NCI-H2107 treated with DMSO at 0.1 percent for 48 hours (cell line): Measurements from ENCODE around the gene THRAP3.

ENCODE experiments used
- DNase-seq: peaks from one replicate; lab custom pipeline; 2025; ENCODE audit not compliant: unreplicated experiment; lab: John Stamatoyannopoulos, UW

THRAP3 gene

GRCh38 chr1:36297062-36297461, 72.8 kb downstream of the THRAP3 start:
- DNase-seq, result no peak

DNA sequence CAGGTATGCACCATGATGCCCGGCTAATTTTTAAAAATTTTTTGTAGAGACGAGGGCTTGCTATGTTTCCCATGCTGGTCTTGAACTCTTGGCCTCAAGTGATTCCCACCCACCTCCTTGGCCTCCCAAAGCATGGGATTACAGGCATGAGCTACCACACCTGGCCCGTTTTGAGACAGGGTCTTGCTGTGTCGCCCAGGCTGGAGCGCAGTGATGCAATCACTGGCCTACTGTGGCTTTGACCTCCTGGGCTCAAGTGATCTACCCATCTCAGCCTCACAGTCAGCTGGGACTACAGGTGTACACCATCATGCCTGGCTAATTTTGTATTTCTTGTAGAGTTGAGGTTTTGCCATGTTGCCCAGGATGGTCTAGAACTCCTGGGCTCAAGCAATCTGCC, 74.4 kb downstream of the THRAP3 start:
- DNase-seq, result no peak

- no peak for DNase-seq
Measured at GRCh38 chr1:36300526-36300925, 76.3 kb downstream of the THRAP3 start.

DNA sequence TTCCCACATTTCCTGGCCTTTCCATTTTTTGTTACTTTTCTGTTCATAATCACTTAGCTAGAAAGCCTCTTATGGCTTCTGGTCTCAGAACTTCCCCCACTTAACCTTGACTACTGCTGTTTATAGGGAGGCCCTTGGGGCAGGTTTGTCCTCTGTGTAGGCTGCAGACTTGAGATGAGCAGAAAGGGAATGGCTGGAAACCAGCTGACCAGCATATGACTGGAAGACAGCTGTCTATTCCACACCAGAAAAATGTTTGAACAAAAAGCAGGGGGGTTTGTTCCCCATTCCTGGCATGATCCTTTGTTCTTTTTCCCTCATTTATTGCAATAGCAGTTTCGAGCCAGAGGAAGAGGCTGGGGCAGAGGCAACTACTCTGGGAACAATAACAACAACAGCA, 77.0 kb downstream of the THRAP3 start:
- no peak for DNase-seq

GRCh38 chr1:36303244-36303643, 79.0 kb downstream of the THRAP3 start:
- DNase-seq, result no peak

- DNase-seq, result no peak
Measured at GRCh38 chr1:36303650-36304360, 79.6 kb downstream of the THRAP3 start.

DNA sequence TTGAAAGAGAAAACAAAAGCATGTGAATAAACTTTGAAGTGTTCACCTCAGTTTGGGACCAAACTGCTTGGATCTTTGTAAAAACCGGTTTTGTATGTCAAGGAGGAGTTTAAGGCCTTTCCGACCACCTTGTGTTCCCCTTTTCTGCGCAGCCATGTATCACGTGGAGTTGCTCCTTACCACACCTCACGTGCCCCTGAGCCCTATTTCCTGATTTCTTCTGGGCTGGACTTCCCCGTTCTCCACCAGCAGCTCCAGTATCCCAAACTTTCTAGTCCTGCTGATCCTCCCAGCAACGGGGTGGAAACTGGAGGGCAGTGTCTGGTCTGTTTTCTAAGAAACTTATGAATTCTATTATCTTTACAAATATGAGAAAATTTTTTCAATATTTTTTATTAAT, 80.3 kb downstream of the THRAP3 start:
- DNase-seq, result no peak

- no peak for DNase-seq
Measured at GRCh38 chr1:36304970-36305914, 81.0 kb downstream of the THRAP3 start.

GRCh38 chr1:36305915-36306209, 81.6 kb downstream of the THRAP3 start:
- no peak for DNase-seq

GRCh38 chr1:36306210-36306901, 82.1 kb downstream of the THRAP3 start, which contains the start of gene SH3D21:
TSS of gene SH3D21 (plus strand) at chr1:36306368. CDS start at chr1:36306421, 53 bp downstream.
- DNase-seq, result peak; percentile 34

- DNase-seq, result peak; percentile 74
Measured at GRCh38 chr1:36306902-36307456, 82.7 kb downstream of the THRAP3 start.

DNA sequence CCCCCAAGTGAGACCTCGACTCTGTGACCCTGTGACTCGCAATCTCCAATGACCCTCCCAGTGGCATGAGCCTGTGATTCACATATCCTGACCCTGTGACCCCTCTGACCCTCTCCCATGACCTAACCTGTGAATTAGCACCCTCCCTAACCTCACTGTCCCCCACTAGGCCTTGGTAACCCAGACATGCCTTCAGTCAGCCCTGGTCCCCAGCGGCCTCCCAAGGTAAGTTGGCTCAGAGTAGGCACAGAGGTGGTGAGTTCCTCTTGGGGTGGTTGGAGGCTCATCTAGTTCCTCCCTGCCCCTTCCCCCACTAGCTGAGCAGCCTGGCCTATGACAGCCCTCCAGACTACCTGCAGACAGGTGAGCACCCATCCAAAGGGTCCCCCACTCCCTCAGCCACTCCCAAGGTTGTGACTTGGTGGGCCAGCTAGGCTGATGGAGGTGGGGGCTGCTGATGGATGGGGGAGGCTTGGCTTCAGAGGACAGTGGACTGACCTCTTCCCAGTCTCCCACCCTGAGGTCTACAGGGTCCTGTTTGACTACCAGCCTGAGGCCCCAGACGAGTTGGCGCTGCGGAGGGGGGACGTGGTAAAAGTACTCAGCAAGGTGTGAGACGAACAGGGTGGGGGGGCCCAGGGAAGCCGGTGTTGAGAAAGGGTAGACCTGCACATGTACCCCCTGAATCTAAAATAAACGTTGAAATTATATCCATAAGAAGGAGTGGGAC, 83.5 kb downstream of the THRAP3 start:
- DNase-seq, result no peak

DNA sequence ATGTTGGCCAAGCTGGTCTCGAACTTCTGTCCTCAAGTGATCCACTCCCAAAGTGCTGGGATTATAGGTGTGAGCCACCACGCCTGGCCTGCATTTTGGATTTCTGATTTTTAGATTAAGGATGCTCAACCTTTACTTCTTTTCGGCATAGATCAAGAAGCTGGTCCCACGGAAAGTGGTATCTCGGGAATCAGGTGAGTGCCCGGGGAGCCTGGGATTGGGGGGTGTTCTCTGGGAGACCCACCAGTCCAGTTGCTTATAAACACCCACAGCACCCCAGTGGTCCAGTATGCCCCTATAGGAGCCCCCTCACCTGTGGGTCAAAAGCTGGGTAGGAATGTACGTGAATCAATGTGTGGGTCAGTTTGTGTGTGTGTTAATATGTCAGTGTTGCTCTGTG, 85.2 kb downstream of the THRAP3 start:
- DNase-seq, result no peak

- no peak for DNase-seq
Measured at GRCh38 chr1:36320291-36320761, 96.1 kb downstream of the THRAP3 start.

DNA sequence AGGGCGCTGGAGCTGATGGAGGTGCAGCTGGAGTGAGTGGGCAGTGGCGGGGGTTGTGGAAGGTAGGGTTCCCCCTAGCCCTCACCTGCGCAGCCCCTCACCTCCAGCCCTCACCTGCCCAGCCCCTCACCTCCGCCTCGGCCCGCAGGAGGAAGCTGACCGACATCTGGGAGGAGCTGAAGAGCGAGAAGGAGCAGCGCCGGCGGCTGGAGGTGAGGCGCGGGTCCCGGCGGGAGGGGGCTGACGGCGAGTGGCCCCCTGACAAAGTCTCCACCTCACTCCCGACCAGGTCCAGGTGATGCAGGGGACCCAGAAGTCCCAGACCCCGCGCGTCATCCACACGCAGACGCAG, 96.5 kb downstream of the THRAP3 start:
- DNase-seq, result no peak

DNA sequence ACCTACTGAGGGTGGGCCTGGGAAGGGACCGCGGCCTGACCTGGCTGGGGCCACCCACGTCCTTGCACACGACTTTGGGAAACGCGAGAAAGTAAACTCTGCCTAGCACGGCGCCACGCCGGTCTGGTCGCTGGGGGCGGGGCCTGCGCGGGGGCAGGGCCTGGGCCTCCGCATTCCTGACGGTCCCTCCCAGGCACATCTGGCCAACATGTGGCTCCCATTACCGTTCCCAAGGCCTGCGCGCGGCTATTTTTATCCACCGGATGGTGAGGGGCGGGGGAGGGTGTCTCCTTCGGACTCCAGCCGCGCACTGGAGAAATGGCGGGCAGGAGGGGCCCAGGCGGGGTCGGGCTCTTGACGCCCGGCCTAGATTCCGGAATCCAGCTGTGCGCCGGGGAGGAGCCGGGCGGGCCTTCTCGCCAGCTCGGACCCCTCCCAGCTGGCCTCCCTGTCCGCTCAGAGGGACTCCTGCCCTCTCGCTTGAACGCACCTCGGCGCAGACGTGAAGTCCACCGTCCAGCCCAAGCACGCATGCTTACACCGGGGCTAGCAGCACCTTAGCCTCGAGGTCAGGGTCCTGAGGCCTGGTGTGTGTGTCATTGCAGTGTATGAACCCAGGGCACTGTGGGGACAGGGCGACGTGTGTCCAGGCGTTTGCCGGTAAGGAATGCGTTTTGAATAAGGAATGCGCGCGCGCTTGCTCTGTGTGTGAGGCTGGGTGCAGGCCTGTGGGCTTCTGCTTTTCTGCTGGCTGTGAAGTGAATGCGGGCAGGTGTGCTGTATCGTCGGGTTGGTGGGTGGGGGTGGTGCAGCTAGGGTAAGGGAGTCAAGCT, 97.1 kb downstream of the THRAP3 start:
- no peak for DNase-seq

GRCh38 chr1:36322041-36322785, 98.0 kb downstream of the THRAP3 start:
- DNase-seq, result no peak

GRCh38 chr1:36322786-36323635, 98.8 kb downstream of the THRAP3 start:
- no peak for DNase-seq
